DOHH2 (cell line): Measurements from ENCODE around the gene RNF135.
"Not testable (repeated sequence)": the region's sequence is repeated elsewhere in the genome, so short reads cannot be mapped to it uniquely, and the experiment has no call there.

Experiments used
- EZH2phosphoT487 ChIP-seq: fragments of 200-600 bp; sonication (generic); IDR thresholded peaks from 2 replicates; pipeline ENCODE4 v1.6.1; 2017; ENCODE audit warnings: borderline replicate concordance, mild to moderate bottlenecking, antibody characterized with exemption, low read length, moderate library complexity, mixed read lengths
- TF ChIP-seq, protein P1 (sequence below): fragments of 200-600 bp; sonication (generic); IDR thresholded peaks from one replicate; pipeline ENCODE4 v1.5.1; 2014; ENCODE audit warnings: antibody characterized with exemption, mild to moderate bottlenecking, low read depth, low read length; ENCODE audit not compliant: poor library complexity, severe bottlenecking

DNA sequence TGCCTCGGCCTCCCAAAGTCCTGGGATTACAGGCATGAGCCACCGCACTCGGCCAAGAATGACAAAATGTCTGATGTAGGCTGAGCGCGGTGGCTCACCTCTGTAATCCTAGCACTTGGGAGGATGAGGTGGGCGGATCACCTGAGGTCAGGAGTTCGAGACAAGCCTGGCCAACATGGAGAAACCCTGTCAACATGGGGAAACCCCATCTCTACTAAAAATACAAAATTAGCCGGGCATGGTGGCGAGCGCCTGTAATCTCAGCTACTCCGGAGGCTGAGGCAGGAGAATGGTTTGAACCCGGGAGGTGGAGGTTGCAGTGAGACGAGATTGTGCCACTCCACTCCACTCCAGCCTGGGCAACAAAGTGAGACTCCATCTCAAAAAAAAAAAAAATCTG lies 2.9 kb upstream of the RNF135 start:
- TF ChIP-seq, protein P1, sequence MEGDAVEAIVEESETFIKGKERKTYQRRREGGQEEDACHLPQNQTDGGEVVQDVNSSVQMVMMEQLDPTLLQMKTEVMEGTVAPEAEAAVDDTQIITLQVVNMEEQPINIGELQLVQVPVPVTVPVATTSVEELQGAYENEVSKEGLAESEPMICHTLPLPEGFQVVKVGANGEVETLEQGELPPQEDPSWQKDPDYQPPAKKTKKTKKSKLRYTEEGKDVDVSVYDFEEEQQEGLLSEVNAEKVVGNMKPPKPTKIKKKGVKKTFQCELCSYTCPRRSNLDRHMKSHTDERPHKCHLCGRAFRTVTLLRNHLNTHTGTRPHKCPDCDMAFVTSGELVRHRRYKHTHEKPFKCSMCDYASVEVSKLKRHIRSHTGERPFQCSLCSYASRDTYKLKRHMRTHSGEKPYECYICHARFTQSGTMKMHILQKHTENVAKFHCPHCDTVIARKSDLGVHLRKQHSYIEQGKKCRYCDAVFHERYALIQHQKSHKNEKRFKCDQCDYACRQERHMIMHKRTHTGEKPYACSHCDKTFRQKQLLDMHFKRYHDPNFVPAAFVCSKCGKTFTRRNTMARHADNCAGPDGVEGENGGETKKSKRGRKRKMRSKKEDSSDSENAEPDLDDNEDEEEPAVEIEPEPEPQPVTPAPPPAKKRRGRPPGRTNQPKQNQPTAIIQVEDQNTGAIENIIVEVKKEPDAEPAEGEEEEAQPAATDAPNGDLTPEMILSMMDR, result not testable (repeated sequence)
- not testable (repeated sequence) for TF ChIP-seq EZH2phosphoT487
